CMK (cell line): Measurements from ENCODE around the gene SNX5.
A peak's percentile ranks its signal among the peaks of the same experiment; 100 is the strongest.

ENCODE experiments used
- DNase-seq: peaks from one replicate; pipeline ENCODE4 v3.0.0-alpha.2; 2010; ENCODE audit warnings: low read depth

The SNX5 gene

DNA sequence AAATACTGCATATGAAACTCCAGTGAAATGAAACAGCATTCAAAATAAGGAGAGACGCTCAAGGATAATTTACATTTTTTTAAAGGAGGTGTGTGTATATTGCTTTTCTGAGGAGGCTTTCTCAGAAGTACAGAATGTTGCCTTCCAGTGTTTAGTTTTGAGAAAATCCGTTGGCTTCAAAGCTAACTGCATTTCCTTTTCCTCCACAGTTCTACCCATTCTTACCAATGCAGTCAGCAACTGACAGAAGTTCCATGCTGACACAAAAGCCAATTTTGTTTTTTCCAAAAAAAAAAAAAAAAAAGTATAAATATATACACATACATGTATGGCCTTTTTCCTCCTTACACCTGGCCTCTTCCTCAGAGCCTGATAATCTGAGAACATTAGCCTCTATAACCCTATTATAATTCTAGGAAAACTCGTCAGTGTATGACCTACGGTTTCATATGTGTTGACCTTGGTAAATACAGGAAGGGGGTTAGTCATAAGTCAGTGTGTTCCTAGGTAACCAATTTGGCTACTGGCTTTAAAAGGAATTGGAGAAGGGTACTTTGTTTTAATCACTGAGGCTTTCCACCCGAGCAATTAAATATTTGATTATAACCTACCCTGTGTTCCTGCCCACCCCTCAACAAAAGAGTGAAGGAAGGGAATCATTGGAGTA lies 24.4 kb upstream of the SNX5 start:
- DNase-seq: no peak

DNA sequence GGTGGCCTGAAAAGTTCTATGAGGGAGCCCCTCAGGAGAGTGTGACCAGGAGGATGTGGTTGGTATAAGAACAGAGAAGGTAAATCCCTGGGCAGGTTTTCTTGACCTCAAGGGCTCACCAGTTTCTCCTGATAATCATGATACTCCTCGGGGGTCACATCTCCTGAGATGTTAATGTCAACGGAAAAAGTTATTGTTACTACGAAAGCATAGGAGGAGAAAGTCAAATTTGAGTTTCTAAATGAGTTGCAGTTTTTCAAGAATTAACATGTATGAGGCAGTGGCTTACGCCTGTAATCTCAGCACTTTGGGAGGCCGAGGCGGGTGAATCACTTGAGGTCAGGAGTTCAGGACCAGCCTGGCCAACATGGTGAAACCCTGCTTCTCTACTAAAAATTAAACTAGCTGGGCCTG lies 23.6 kb upstream of the SNX5 start:
- DNase-seq: no peak

DNA sequence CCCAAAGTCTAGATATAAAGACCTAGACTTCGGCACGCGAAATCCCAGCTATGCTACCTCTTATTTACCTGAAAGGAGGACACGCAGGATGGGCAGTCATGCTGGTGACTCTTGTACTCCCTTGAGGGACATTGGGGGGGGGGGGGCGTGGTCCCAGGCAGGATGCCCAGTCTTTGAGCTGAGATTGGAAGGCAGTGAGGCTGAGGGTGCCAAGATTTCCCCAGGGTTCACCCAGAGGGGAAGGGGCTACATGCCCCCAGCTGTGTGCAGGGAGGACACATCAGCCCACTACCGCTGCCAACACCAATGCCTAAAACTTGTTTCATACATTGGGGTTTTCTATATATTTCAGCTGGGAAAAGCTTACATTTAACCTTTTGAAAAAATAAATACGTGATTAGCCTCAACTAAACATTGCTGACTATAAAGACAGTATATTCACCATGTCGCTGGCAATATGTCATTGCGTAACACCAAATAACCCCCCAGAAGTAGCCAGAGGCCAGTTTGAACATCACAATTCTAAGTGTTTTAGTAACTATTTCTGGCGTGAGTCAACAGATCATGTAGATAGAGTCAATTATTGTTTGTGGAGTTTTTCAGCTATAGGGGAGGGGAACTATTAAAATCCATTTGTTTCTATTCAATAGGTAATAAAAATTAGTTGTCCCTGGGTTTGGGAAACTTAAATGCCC lies 21.8 kb upstream of the SNX5 start:
- no peak for DNase-seq

DNA sequence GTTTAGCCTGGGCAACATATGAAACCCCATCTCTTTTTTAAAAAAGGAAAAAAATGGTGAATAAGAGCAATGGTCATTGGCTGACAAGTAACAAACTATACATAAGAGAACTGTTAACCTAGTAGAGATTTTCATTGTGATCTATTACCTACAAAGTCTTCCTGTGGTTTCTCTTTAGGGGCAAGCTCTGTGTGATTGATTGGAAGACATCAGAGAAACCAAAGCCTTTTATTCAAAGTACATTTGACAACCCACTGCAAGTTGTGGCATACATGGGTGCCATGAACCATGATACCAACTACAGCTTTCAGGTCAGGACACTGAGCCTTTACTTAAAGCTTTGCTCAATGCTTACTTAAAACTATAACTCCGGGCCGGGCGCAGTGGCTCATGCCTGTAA lies 19.4 kb upstream of the SNX5 start:
- no peak for DNase-seq

DNA sequence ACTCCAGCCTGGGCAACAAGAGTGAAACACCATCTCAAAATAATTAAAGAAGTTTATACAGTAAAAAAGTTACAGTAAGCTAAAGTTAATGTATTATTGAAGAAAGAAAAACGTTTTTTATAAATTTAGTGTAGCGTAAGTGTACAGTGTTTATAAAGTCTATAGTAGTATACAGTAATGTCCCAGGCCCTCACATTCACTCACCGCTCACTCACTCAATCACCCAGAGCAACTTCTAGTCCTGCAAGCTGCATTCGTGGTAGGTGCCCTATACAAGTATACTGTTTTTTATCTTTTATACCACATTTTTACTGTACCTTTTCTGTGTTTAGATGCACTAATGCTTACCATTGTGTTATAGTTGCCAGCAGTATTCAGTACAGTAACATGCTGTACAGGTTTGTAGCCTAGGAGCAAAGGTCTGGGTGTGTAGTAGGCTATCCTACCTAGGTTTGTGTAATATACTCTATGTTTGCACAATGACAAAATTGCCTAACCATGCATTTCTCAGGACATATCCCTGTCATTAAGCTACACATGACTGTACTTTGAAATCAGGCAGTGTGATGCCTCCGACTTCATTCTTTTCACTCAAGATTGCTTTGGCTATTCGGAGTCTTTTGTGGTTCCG lies 16.9 kb upstream of the SNX5 start:
- DNase-seq: no peak

DNA sequence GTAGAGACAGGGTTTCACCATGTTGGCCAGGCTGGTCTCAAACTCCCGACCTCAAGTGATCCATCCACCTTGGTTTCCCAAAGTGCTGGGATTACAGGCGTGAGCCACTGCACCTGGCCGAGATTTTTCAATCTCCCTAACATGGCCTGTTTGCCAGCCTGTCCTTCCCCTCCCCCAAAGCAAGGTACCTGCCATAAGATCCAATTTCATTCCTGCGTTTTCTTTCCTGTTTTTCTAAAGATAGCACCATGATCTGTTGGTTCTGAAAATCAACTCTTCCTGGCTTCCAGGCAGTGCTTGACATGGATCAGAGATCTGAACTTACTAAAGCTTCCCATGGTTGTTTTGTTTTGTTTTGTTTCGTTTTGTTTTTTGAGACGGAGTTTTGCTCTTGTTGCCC lies 7.7 kb upstream of the SNX5 start:
- no peak for DNase-seq

DNA sequence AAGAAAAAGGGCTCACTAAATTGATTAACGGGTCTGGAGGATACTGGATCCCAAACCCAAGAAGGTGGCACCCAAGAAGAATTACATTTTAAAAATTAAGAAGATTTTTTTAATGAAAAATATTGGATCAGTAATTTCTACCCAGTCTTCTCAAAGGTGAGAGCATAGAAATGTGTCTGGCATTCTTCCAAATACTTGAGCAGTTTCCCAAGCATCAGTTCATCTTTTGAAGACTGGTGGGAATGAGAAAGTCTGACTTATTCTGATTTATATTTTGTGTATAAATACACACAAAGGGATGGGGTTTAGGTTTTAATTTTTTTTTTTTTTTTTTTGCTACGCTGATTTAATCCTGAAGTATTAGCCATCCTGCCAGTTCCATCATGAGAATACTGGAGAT lies 3.5 kb upstream of the SNX5 start:
- no peak for DNase-seq

DNA sequence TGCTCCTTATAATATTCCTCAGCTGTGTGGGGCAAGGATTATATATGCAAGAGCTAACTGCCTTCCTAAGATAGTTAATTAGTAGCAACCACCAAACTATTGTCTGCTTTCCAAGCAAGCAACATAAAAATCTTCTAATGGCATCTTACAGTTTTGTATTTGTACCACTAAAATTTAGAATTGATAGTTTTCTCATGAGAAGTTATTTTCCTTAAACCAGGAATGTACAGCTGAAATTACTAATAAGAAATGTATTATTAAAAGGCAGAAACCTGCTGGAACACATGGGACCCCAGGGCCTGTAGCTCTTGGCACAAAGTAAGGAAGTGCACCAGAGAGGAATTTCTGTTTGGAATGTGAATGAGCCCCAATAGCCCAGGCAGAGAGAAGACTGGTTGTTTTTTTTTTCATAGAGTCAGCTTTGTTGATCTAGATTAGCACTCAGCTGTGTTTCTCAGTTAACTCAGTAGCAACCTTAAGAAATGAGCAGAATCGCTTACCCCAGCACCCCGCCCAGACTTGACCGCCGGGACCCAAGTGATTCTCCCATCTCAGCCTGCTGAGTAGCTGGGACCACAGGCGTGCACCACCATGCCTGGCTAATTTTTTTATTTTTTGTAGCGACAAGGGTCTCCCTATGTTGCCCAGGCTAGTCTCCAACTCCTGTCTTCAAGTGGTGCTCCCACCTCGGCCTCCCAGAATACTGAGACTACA lies 2.9 kb upstream of the SNX5 start:
- no peak for DNase-seq

DNA sequence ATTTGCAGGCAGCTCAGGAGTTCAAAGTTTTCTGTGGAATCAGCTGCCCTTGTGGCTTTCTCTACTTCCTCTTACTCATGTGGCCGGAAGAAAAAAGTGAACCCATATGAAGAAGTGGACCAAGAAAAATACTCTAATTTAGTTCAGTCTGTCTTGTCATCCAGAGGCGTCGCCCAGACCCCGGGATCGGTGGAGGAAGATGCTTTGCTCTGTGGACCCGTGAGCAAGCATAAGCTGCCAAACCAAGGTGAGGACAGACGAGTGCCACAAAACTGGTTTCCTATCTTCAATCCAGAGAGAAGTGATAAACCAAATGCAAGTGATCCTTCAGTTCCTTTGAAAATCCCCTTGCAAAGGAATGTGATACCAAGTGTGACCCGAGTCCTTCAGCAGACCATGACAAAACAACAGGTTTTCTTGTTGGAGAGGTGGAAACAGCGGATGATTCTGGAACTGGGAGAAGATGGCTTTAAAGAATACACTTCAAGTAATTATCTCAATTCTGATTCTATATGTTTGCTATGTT lies 1.4 kb upstream of the SNX5 start:
- peak; percentile 65 for DNase-seq

DNA sequence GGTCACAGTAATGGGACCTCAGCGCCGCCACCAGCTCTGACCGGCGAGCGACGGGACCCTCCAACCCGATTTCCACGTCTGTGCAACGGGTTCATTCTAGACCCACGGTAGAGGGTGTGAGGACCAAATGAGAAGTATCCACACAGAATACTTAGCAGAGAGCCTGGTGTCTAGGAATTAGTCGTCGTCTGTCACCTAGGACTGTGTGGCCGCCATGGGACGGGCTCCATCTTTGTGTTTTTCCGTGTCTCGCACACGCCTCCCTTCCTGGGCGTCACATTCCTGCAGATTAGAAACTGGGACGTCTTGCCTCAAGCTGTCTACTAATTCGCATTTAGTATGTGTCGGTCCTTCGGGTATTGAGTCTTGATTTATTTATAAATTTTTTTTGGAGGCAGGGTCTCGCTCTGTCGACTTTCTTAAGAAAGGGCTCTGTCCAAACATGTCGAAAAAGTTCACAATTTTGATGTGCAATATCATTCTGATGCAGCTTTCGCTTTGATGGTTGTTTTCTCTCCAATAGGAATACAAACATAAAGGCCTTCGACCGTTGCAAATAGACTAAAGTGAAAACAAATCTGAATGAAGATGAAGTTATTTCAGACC lies 787 bp upstream of the SNX5 start:
- DNase-seq: no peak

DNA sequence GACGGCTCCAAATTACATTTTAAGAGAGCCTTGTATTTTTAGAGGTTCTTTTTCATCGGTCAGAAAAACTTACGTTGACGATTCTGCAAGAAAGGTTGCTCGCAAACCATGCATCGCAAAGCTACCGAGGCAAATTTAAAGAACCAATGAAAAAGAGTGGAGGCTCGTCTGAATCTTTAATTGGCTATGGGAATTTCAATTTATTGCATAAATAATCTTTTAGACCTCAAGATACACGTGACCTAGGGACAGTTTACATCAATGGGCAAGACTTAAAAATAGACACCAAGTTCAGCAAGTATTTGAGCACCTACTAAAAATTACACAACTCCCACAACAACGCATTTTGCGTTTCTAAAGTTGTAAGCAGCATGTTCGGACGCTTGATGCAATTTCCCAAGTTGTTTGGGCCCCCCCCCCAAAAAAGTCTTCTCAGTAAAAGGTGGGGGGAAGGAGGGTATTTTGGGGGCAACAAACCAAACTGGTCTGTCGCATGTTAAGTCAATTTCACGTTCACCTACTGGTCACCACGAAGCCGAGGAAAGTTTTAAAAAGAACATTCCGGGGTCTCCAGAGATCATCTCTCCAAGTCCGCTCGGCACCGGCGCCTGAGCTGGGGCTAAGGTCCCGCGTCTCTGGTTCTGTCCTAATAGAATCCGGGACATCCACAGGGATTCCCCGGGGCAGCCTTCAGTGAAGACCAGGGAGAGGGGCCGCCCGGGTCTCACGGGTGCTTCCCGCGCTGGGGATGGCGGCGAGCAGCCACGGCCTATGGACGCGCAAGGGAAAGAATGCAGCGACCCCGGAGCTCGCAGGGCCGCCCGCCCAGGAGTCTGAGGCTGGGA lies 851 bp downstream of the SNX5 start:
- no peak for DNase-seq

DNA sequence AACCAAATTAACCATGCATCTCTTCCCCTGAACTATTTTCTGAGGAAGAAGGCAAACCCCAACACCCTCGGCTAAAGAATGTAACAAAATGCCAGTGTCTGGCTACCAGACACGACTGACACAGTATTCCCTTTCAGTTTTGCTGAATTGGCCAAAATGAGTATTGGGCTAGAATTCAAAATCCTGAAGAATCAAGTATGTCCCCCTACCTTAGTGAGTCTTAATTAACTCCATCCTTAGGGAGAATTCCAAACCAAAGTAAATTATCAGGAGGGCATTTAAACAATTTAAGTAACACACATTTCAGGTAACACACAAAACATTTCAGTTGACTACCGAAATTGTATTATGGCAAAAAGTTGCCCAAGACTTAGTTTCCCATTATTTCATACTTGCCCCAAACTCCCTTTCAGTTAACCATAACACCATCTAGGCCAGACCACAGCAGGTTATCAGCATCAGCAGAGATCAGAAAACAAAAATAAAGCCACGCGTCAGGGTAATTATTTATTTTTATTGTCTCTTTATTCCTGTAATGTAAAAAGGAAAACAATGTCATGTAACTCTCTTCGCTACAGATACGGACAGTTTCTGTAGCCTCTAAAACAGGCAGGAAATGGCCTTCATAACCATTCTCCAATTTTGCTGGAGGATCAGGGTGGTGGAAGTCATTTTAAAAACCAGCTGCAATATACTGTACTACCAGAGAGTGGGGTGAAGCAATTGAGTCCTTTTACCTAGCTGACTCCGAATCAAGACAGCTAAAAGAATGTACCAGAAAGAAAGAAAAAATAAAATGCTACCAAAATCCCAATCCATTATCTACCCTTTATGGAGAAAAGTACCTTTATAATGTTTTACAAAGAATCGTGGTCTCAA lies 1.9 kb downstream of the SNX5 start:
- no peak for DNase-seq

DNA sequence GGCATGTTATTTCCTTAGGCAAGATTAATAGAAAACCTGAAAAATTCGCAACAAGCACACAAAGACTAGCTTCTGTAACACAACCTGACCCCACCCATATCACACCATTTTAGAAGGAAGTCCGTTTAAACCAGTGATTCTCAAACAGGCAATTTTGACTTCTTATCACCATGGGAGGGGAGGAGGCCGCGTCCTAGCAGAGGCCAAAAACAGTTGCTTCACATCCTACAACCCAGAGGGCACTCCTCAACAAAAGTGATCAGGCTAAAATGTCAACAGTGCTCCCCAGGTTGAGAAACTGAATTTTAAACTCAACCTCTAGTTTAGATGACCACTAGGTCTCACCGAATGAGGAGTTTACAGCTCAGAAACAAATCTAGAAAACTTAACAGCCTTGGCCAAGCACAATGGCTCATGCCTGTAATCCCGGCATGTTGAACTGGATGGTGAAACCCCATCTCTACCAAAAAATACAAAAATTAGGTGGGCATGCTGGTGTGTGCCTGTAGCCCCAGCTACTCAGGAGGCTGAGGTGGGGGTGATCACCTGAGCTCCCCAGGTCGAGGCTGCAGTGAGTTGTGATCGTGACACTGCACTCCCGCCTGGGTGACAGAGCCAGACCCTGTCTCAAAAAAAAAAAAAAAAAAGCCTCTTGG lies 3.4 kb downstream of the SNX5 start:
- DNase-seq: no peak

DNA sequence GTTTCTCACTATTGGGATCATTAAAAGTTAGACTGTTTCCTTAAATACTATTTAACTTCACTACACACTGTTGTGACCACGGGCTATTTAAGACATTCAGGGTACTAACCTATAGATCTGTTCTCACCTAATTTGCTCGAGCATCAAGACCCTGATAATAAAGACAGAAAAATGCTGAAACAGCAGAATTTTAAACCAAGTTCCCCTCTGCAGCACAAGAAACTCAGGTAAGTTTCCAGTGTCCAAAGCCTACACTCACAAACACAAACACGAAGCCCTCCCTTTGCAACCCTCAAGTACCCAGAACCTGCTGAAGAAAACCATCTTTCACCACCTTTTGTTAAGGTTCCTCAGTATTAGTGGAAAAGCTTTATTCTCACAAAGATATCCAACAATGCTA lies 4.0 kb downstream of the SNX5 start:
- no peak for DNase-seq

DNA sequence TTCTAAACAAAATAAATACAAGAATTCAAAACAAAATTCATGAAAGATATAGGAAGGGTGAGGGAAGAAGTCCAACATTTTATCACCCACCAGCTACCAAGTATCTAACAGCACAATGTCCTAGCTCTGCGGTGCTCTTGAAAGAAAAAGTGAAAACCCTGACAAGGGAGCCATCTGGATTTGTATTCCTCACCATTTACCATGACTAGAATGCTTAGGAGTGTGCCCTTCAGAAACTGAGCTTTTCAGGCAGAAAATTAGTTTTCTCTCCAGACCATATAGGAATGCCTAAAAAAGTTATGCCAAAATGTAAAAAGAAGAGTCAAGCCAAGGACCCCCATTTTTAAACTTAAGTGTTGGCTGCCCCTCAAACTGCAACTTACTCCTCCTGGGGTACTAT lies 4.5 kb downstream of the SNX5 start:
- DNase-seq: no peak

DNA sequence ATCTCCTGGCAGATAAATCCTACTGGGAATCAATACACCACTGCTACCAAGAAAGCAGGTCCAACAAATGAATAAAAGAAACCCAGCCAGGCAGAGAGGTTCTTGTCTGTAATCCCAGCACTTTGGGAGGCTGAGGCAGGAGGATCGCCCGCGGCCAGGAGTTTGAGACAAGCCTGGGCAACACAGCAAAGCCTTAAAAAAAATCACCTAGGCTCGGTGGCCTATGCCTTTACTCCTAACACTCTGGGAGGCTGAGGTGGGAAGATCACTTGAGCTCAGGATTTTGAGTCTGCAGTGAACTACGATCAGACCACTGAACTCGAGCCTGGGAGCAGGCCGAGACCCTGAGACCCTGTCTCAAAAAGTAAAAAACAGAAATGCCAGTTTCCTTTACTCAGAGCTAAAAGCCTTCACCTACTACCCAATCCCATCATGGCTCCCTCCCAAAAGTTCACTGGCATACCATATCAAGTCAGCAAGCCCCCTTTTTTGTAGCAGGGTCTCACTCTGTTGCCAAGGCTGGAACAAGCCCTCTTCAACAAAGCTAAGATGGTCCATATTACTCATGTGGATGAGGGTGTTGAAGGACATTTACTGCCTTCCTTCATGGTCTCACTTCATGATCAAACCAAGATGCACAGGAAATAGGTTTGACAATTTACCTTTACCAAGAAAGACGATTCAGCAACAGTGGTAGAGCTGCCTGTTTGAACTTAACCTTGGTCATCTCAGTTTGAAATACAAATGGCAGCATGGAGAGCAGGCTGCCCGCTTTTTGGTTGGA lies 5.3 kb downstream of the SNX5 start:
- no peak for DNase-seq

DNA sequence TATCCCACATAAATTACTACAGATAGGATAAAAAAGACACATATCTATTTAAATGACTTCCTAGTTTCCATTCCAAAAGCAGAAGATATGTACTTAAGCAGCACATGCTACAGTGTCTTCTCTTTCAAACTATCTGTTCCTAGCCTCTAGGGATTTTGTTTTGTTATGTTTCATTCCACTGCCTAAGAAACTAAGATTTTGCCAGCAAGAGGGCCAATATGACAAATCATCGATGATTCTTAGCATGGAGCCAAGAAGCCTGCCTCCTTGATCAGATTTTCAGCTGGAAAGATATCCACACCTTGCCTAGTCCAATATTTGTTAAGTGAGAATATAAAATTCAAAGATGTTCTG lies 7.0 kb downstream of the SNX5 start:
- DNase-seq: no peak

DNA sequence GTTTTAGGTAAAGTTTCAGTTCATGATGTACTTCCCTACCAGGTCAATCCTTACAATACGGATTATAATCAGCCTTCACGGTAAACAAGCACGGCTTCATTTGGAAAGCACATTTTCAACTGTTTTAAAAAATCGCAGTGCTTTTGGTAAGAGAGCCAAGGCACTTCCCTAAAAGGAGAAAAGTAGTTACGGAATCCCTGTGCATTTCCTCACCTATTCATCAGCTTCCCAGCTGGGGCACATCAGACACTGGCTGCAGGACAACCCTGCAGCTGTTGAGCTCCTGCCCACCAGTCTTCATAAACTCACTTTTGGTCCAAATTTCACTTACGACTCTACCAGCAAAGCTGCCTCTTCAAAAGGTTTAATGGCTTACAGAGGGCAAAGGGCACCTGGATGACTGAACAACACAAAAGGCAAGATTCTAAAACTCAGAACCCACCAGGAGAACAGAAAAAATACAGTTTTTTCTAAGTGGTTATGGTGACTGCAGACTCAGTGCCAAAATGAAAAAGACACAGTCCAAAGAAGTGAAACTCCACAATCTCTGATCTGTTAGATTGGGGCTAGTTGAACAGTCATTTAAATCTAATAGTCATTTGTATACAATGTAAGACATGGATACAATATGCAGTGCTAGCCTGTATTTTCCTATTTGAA lies 7.5 kb downstream of the SNX5 start:
- DNase-seq: no peak
